K562 (cell line): ENCODE results near the gene HGF. TPM values are rescaled to one million over a fixed set of nuclear protein-coding genes. Genes with fewer than 3 reads are reported as not detected.

ENCODE experiments used
- ATAC-seq: fragments of 200-7000 bp; cut with Tn5 transposase; 3 replicates; pipeline ENCODE4 v1.9.1; 2020; ENCODE audit warnings: moderate library complexity
- BruUV-seq: library from RNA; stranded (reverse); fragments of 400-500 nt; replicated peaks from 2 replicates; lab custom pipeline; 2021; lab: Mats Ljungman, UMichigan
- CTCF ChIA-PET: fragments of 300-600 bp; formaldehyde crosslinking; extraction: SDS; loops from one replicate; lab custom pipeline; 2021; ENCODE audit warnings: low intra/inter-chr PET ratio; lab: Yijun Ruan, JAX
- POLR2A ChIA-PET: fragments of 300-600, 350-650 bp; sonication (Branson Sonifier 250); formaldehyde crosslinking; extraction: SDS; loops from one replicate; lab custom pipeline; 2021; ENCODE audit warnings: antibody characterized with exemption, inconsistent platforms; lab: Yijun Ruan, JAX
- DNase-seq, 4 experiments: peaks; one replicate each; pipeline versions ENCODE4 v3.0.0 to v3.0.0-alpha.2; 2011 to 2018; ENCODE audit warnings: low spot score in 3 of 4, mixed read lengths in 3 of 4; ENCODE audit errors: extremely low read depth in 1 of 4
- FAIRE-seq: peaks from 2 replicates; lab custom pipeline; 2011; peaks lifted over from hg19 to GRCh38; lab: Jason Lieb, UNC
- H2AFZ ChIP-seq: 2 replicates; pipeline ENCODE4 v1.6.0; 2011; ENCODE audit warnings: low read depth, low read length, control low read depth, inconsistent platforms
- H3K27ac ChIP-seq: fragments of 200-600 bp; 3 replicates; pipeline ENCODE4 v1.8.0; 2011; ENCODE audit warnings: low read depth, mild to moderate bottlenecking, control low read depth, inconsistent platforms, low read length, moderate library complexity, mixed read lengths; ENCODE audit errors: extremely low read depth
- H3K27me3 ChIP-seq, 2 experiments: fragments of 300-600 bp in 1 of 2; 2 replicates in 1 of 2; 3 replicates in 1 of 2; pipeline versions ENCODE4 v1.6.0 to v1.8.0; 2011; ENCODE audit warnings: inconsistent platforms in 2 of 2, low read length in 2 of 2, mild to moderate bottlenecking in 1 of 2, mixed read lengths in 1 of 2, moderate library complexity in 1 of 2; ENCODE audit not compliant: control insufficient read depth in 2 of 2, insufficient read depth in 2 of 2
- H3K36me3 ChIP-seq: fragments of 300-600 bp; 3 replicates; pipeline ENCODE4 v1.8.0; 2011; ENCODE audit warnings: mild to moderate bottlenecking, low read length, inconsistent platforms; ENCODE audit not compliant: control insufficient read depth, insufficient read depth
- H3K4me1 ChIP-seq, 2 experiments: fragments of 200-600 bp in 1 of 2; replicated peaks in 1 of 2; 2 replicates in 1 of 2; 3 replicates in 1 of 2; pipeline versions ENCODE4 v1.5.1 to v1.8.0; 2011; ENCODE audit warnings: inconsistent platforms in 2 of 2, low read length in 2 of 2, mild to moderate bottlenecking in 1 of 2, mixed read lengths in 1 of 2, moderate library complexity in 1 of 2; ENCODE audit not compliant: control insufficient read depth in 2 of 2, insufficient read depth in 2 of 2
- H3K4me2 ChIP-seq: 2 replicates; pipeline ENCODE4 v1.6.1; 2011; ENCODE audit warnings: low read length, control low read depth, inconsistent platforms, mixed read lengths; ENCODE audit not compliant: insufficient read depth
- H3K4me3 ChIP-seq: fragments of 200-600 bp; sonication (generic), shearing (Covaris generic); 2 replicates; pipeline ENCODE4 v1.5.1; 2016; ENCODE audit warnings: control low read depth, inconsistent platforms
- H3K79me2 ChIP-seq: fragments of 200-600 bp; 3 replicates; pipeline ENCODE4 v1.8.0; 2011; ENCODE audit warnings: low read length, inconsistent platforms; ENCODE audit not compliant: control insufficient read depth, insufficient read depth
- H3K9ac ChIP-seq, 2 experiments: 2 replicates each; pipeline versions ENCODE4 v1.6.0 to v1.6.1; 2011; ENCODE audit warnings: low read depth in 2 of 2, low read length in 2 of 2, control low read depth in 1 of 2, inconsistent platforms in 1 of 2, mild to moderate bottlenecking in 1 of 2, mixed read lengths in 1 of 2; ENCODE audit not compliant: insufficient read depth in 1 of 2
- H3K9me1 ChIP-seq: one replicate; pipeline ENCODE4 v1.6.0; 2011; ENCODE audit warnings: inconsistent platforms, mild to moderate bottlenecking, low read length, moderate library complexity; ENCODE audit not compliant: control insufficient read depth, insufficient read depth
- H3K9me3 ChIP-seq: replicated peaks from 2 replicates; pipeline ENCODE4 v1.5.1; 2011; ENCODE audit warnings: low read depth, low read length, inconsistent platforms; ENCODE audit not compliant: control insufficient read depth, insufficient read depth
- H4K20me1 ChIP-seq: replicated peaks from 2 replicates; pipeline ENCODE4 v1.6.1; 2011; ENCODE audit warnings: low read length, inconsistent platforms, mixed read lengths; ENCODE audit not compliant: control insufficient read depth, insufficient read depth
- BCOR ChIP-seq: fragments of 450-650 bp; IDR thresholded peaks from 2 replicates; pipeline ENCODE4 v1.6.1; 2016
- CBX5 ChIP-seq: IDR thresholded peaks from 2 replicates; pipeline ENCODE4 v1.6.1; 2014; ENCODE audit warnings: low read depth, borderline replicate concordance
- E2F4 ChIP-seq: sonication (generic); formaldehyde crosslinking; IDR thresholded peaks from 2 replicates; pipeline ENCODE4 v1.8.0; 2022; ENCODE audit warnings: mild to moderate bottlenecking, low read depth, missing genetic modification reagents
- E4F1 ChIP-seq: fragments of 250-450 bp; sonication (Bioruptor Pico); IDR thresholded peaks from 2 replicates; pipeline ENCODE4 v1.5.0; 2021; ENCODE audit warnings: mild to moderate bottlenecking, borderline replicate concordance
- ILK ChIP-seq: fragments of 450-650 bp; IDR thresholded peaks from 2 replicates; pipeline ENCODE4 v1.6.1; 2016; ENCODE audit warnings: missing genetic modification characterization, low read depth, mild to moderate bottlenecking, missing compliant biosample characterization, moderate library complexity, borderline replicate concordance
- MXD1 ChIP-seq: fragments of 250-450 bp; sonication (Bioruptor Pico); IDR thresholded peaks from 2 replicates; pipeline ENCODE4 v1.8.0; 2021; ENCODE audit warnings: borderline replicate concordance, mild to moderate bottlenecking, moderate library complexity; ENCODE audit not compliant: poor library complexity, severe bottlenecking
- NKRF ChIP-seq: fragments of 450-650 bp; IDR thresholded peaks from 2 replicates; pipeline ENCODE4 v1.6.1; 2016; ENCODE audit warnings: borderline replicate concordance
- ZNF263 ChIP-seq: sonication (generic); formaldehyde crosslinking; IDR thresholded peaks from 2 replicates; pipeline ENCODE4 v1.8.0; 2022; ENCODE audit warnings: mild to moderate bottlenecking, missing genetic modification reagents, borderline replicate concordance
- ZNF57 ChIP-seq: fragments of 450-650 bp; formaldehyde crosslinking; IDR thresholded peaks from 2 replicates; pipeline ENCODE4 v1.4.0; 2020; ENCODE audit warnings: mild to moderate bottlenecking, moderate library complexity
- in situ Hi-C: fragments of 300-500 bp; cut with MboI; formaldehyde crosslinking; loops from 4 replicates; pipeline ENCODE4 v1.15.0; 2018; ENCODE audit warnings: inconsistent platforms, mixed read lengths
- intact Hi-C: fragments of 100-400 bp; cut with micrococcal nuclease; formaldehyde crosslinking; loops from 2 replicates; pipeline ENCODE4 v1.14.2; 2022
- polyA plus RNA-seq, 8 experiments: library from polyadenylated mRNA; depleted of rRNA in 4 of 8; stranded (reverse) in 5 of 8; unstranded in 3 of 8; fragments of >200 nt; fragmentation: Nextera tagmentation in 2 of 8; fragmentation: Illumina TruSeq in 1 of 8; extraction: Ambion mirVana in 2 of 8; extraction: Trizol in 1 of 8; gene quantifications; 2 replicates each; pipeline versions ENCODE4 v1.2.1 to v1.2.3, GENCODE V29; 2011 to 2014; ENCODE audit warnings: inconsistent platforms in 1 of 8, missing spikeins in 1 of 8
- total RNA-seq, 7 experiments: library from RNA; depleted of rRNA in 6 of 7; stranded (reverse); fragments of >200 nt in 6 of 7; fragmentation: Illumina TruSeq in 2 of 7; extraction: Trizol in 2 of 7; gene quantifications; 2 replicates each; pipeline versions ENCODE4 v1.2.1 to v1.2.3, GENCODE V29; 2011 to 2021; ENCODE audit warnings: low replicate concordance in 1 of 7
- TF ChIP-seq, protein P1 (sequence below): sonication (generic); formaldehyde crosslinking; IDR thresholded peaks from 2 replicates; pipeline ENCODE4 v1.8.0; 2023; ENCODE audit warnings: missing genetic modification reagents, mild to moderate bottlenecking, borderline replicate concordance

HGF gene
- total and polyA plus RNA-seq, 9 of the 15 experiments (the other 6 are each of a cell fraction or from before 2014, with no cell fraction given), result 0.02 TPM; not detected in 8

- intact Hi-C loops, result no loop called here
- H3K27me3 ChIP-seq, result no peaks in the 10 kb centered on the region
- no peak for FAIRE-seq
- BruUV-seq, result no TSS peak
- H3K79me2 ChIP-seq, result no peaks in the 10 kb centered on the region
- H3K36me3 ChIP-seq, result no peaks in the 10 kb centered on the region
- H3K27ac ChIP-seq, result no peak overlapping the region
- no peak overlapping the region for H2AFZ ChIP-seq
- no peaks in the 10 kb centered on the region for H3K9me1 ChIP-seq
- ChIA-PET CTCF (no interaction called here), POLR2A (no interaction called here)
- DNase-seq, result no peak
- H3K4me2 ChIP-seq, result no peak overlapping the region
- H3K4me3 ChIP-seq, result no peak overlapping the region
- no peak overlapping the region for H3K9ac ChIP-seq
- H4K20me1 ChIP-seq, result no peaks in the 10 kb centered on the region
- no peaks in the 10 kb centered on the region for H3K4me1 ChIP-seq
- no peak for ATAC-seq
- in situ Hi-C loops, result no loop called here
- H3K9me3 ChIP-seq, result no peaks in the 10 kb centered on the region; the same call in 1 of the 2 replicates
- TF ChIP-seq E2F4 (CRISPR knock-in tag) (no peak), BCOR (no peak), ZNF57 (CRISPR knock-in tag) (no peak), E4F1 (CRISPR knock-in tag) (no peak), MXD1 (CRISPR knock-in tag) (no peak), ZNF263 (CRISPR knock-in tag) (no peak), CBX5 (no peak), ILK (tag) (no peak), NKRF (no peak)
- TF ChIP-seq, protein P1, sequence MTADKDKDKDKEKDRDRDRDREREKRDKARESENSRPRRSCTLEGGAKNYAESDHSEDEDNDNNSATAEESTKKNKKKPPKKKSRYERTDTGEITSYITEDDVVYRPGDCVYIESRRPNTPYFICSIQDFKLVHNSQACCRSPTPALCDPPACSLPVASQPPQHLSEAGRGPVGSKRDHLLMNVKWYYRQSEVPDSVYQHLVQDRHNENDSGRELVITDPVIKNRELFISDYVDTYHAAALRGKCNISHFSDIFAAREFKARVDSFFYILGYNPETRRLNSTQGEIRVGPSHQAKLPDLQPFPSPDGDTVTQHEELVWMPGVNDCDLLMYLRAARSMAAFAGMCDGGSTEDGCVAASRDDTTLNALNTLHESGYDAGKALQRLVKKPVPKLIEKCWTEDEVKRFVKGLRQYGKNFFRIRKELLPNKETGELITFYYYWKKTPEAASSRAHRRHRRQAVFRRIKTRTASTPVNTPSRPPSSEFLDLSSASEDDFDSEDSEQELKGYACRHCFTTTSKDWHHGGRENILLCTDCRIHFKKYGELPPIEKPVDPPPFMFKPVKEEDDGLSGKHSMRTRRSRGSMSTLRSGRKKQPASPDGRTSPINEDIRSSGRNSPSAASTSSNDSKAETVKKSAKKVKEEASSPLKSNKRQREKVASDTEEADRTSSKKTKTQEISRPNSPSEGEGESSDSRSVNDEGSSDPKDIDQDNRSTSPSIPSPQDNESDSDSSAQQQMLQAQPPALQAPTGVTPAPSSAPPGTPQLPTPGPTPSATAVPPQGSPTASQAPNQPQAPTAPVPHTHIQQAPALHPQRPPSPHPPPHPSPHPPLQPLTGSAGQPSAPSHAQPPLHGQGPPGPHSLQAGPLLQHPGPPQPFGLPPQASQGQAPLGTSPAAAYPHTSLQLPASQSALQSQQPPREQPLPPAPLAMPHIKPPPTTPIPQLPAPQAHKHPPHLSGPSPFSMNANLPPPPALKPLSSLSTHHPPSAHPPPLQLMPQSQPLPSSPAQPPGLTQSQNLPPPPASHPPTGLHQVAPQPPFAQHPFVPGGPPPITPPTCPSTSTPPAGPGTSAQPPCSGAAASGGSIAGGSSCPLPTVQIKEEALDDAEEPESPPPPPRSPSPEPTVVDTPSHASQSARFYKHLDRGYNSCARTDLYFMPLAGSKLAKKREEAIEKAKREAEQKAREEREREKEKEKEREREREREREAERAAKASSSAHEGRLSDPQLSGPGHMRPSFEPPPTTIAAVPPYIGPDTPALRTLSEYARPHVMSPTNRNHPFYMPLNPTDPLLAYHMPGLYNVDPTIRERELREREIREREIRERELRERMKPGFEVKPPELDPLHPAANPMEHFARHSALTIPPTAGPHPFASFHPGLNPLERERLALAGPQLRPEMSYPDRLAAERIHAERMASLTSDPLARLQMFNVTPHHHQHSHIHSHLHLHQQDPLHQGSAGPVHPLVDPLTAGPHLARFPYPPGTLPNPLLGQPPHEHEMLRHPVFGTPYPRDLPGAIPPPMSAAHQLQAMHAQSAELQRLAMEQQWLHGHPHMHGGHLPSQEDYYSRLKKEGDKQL, result no peak
Measured at GRCh38 chr7:81657551-81657950, 112.3 kb downstream of the HGF start.
